Parathyroid adenoma (tissue), 2 donors: ENCODE measurements around the gene ADAMTSL5.
A peak's percentile ranks its signal among the peaks of the same experiment; 100 is the strongest.
"Not testable (repeated sequence)": the region's sequence is repeated elsewhere in the genome, so short reads cannot be mapped to it uniquely, and the experiment has no call there.

Source experiments
- H2AFZ ChIP-seq: fragments of 300-600 bp; sonication (generic); one replicate; pipeline ENCODE4 v1.7.0; 2017; ENCODE audit warnings: antibody characterized with exemption, mild to moderate bottlenecking
- H3K27ac ChIP-seq: fragments of 300-600 bp; sonication (generic); one replicate; pipeline ENCODE4 v1.7.0; 2017
- H3K27me3 ChIP-seq: fragments of 300-600 bp; sonication (generic); one replicate; pipeline ENCODE4 v1.7.0; 2017; ENCODE audit warnings: low read length; ENCODE audit not compliant: control insufficient read depth, insufficient read depth
- H3K36me3 ChIP-seq: fragments of 300-600 bp; sonication (generic); one replicate; pipeline ENCODE4 v1.7.0; 2017; ENCODE audit warnings: low read length; ENCODE audit not compliant: control insufficient read depth, insufficient read depth
- H3K4me1 ChIP-seq: fragments of 300-600 bp; sonication (generic); one replicate; pipeline ENCODE4 v1.7.0; 2017; ENCODE audit warnings: control low read depth
- H3K4me2 ChIP-seq: fragments of 300-600 bp; sonication (generic); one replicate; pipeline ENCODE4 v1.7.0; 2017; ENCODE audit warnings: low read length
- H3K4me3 ChIP-seq: fragments of 300-600 bp; sonication (generic); one replicate; pipeline ENCODE4 v1.7.0; 2017; ENCODE audit warnings: low read depth, low read length
- H3K79me2 ChIP-seq: fragments of 300-600 bp; sonication (generic); one replicate; pipeline ENCODE4 v1.7.0; 2017; ENCODE audit warnings: control low read depth
- H3K9ac ChIP-seq: fragments of 300-600 bp; sonication (generic); one replicate; pipeline ENCODE4 v1.7.0; 2017; ENCODE audit warnings: mild to moderate bottlenecking
- H3K9me3 ChIP-seq: fragments of 300-600 bp; sonication (generic); one replicate; pipeline ENCODE4 v1.7.0; 2017; ENCODE audit warnings: low read length; ENCODE audit not compliant: control insufficient read depth
- TF ChIP-seq, protein P1 (sequence below): fragments of 300-600 bp; sonication (generic); IDR thresholded peaks from one replicate; pipeline ENCODE4 v1.7.0; 2017; ENCODE audit warnings: antibody characterized with exemption, mild to moderate bottlenecking
- donor health status: primary hyperparathyroidism.

ADAMTSL5 gene

DNA sequence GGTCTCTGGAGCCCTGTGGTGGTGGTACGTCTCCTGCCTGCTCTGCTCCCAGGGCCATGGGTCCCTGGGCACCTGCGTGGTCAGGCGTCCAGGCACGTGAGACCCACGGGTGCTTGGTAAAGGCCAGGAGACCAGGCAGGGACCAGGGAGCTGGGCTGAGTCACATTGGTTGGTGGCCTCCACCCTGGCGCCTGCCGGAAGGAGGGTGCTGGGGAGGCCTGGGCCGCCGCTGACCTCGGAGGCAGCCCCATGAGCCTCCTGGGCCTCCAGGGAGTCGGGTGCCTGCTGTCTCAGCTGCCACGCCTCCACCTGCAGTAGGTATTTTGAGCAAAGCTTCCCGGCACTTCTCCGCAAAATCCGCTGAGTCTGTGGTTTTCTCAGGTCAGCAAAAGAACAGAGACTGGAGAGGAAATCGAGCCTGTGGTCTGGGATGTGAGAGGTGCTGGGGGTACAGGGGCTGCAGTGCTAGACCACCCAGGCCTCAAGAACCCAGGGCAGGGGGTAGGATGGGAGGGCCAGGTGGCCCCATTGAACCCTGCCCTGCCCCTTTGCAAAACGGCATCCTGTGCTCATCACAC, 7.5 kb upstream of the ADAMTSL5 start:
- no peak overlapping the region for H3K9ac ChIP-seq
- H3K27ac ChIP-seq: no peak overlapping the region
- H3K79me2 ChIP-seq: no peaks in the 10 kb centered on the region
- no peaks in the 10 kb centered on the region for H3K36me3 ChIP-seq
- no peaks in the 10 kb centered on the region for H3K9me3 ChIP-seq
- TF ChIP-seq, protein P1, sequence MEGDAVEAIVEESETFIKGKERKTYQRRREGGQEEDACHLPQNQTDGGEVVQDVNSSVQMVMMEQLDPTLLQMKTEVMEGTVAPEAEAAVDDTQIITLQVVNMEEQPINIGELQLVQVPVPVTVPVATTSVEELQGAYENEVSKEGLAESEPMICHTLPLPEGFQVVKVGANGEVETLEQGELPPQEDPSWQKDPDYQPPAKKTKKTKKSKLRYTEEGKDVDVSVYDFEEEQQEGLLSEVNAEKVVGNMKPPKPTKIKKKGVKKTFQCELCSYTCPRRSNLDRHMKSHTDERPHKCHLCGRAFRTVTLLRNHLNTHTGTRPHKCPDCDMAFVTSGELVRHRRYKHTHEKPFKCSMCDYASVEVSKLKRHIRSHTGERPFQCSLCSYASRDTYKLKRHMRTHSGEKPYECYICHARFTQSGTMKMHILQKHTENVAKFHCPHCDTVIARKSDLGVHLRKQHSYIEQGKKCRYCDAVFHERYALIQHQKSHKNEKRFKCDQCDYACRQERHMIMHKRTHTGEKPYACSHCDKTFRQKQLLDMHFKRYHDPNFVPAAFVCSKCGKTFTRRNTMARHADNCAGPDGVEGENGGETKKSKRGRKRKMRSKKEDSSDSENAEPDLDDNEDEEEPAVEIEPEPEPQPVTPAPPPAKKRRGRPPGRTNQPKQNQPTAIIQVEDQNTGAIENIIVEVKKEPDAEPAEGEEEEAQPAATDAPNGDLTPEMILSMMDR: no peak
- peak overlapping the region; percentile 68 for H3K4me2 ChIP-seq
- no peak overlapping the region for H3K4me3 ChIP-seq
- no peaks in the 10 kb centered on the region for H3K27me3 ChIP-seq
- no peaks in the 10 kb centered on the region for H3K4me1 ChIP-seq
- peak overlapping the region; percentile 84 for H2AFZ ChIP-seq

GRCh38 chr19:1519802-1520201, 7.0 kb upstream of the ADAMTSL5 start:
- H3K4me3 ChIP-seq, H3K9ac ChIP-seq, H3K79me2 ChIP-seq, H3K27me3 ChIP-seq, H3K9me3 ChIP-seq, H3K27ac ChIP-seq, H3K4me1 ChIP-seq, H3K36me3 ChIP-seq: not testable (repeated sequence)
- Histone ChIP-seq H2AFZ (peak overlapping the region; percentile 84), H3K4me2 (peak overlapping the region; percentile 68)

- no peaks in the 10 kb centered on the region for H3K4me1 ChIP-seq
- no peaks in the 10 kb centered on the region for H3K79me2 ChIP-seq
- H3K4me3 ChIP-seq: no peak overlapping the region
- no peak overlapping the region for H3K9ac ChIP-seq
- no peak overlapping the region for H3K27ac ChIP-seq
- no peak overlapping the region for H3K4me2 ChIP-seq
- no peak overlapping the region for H2AFZ ChIP-seq
- no peaks in the 10 kb centered on the region for H3K36me3 ChIP-seq
- TF ChIP-seq, protein P1: no peak
- no peaks in the 10 kb centered on the region for H3K27me3 ChIP-seq
- no peaks in the 10 kb centered on the region for H3K9me3 ChIP-seq
Observed at GRCh38 chr19:1518471-1518870, 5.7 kb upstream of the ADAMTSL5 start.

GRCh38 chr19:1516395-1516753, 3.6 kb upstream of the ADAMTSL5 start:
- Histone ChIP-seq H3K4me1 (no peaks in the 10 kb centered on the region), H3K79me2 (no peaks in the 10 kb centered on the region), H3K27ac (no peak overlapping the region), H3K9ac (no peak overlapping the region), H3K36me3 (no peaks in the 10 kb centered on the region), H3K9me3 (no peaks in the 10 kb centered on the region), H2AFZ (no peak overlapping the region), H3K27me3 (no peaks in the 10 kb centered on the region), H3K4me2 (no peak overlapping the region), H3K4me3 (no peak overlapping the region)
- TF ChIP-seq, protein P1: no peak

GRCh38 chr19:1514986-1515721, 2.3 kb upstream of the ADAMTSL5 start:
- no peak overlapping the region for H3K9ac ChIP-seq
- no peak overlapping the region for H3K4me3 ChIP-seq
- no peaks in the 10 kb centered on the region for H3K36me3 ChIP-seq
- no peaks in the 10 kb centered on the region for H3K9me3 ChIP-seq
- no peaks in the 10 kb centered on the region for H3K4me1 ChIP-seq
- TF ChIP-seq, protein P1: no peak
- H3K27ac ChIP-seq: no peak overlapping the region
- H3K27me3 ChIP-seq: no peaks in the 10 kb centered on the region
- no peak overlapping the region for H2AFZ ChIP-seq
- no peak overlapping the region for H3K4me2 ChIP-seq
- H3K79me2 ChIP-seq: no peaks in the 10 kb centered on the region
